ENCODE results near the gene TAF4. TPM values are rescaled to one million over a fixed set of nuclear protein-coding genes. Genes with fewer than 3 reads are reported as not detected.

TAF4 gene
- total and polyA plus RNA-seq, 2 of the 13 experiments (the other 11 are each of a cell fraction or from before 2014, with no cell fraction given), result 5.9 to 12.0 TPM

- TF ChIP-seq ZNF646 (CRISPR knock-in tag; IDR thresholded peaks at IDR 0.05), result no peak; the same call in 1 of the 2 replicates
- no peak; the same call in 1 of the 2 replicates for TF ChIP-seq ZFP37 (CRISPR knock-in tag; IDR thresholded peaks at IDR 0.05; ENCODE audit: borderline replicate concordance)
- peak; percentile 43; the same call in 1 of the 2 replicates for TF ChIP-seq RARA (CRISPR knock-in tag; IDR thresholded peaks at IDR 0.05)
- no peak; the same call in 1 of the 2 replicates for TF ChIP-seq SMAD9 (CRISPR knock-in tag; IDR thresholded peaks at IDR 0.05)
- TF ChIP-seq KDM4B (CRISPR knock-in tag; IDR thresholded peaks at IDR 0.05), result 0 out of 2 replicates have a peak, but pooled peaks have one; percentile 14
- peak; percentile 67; the same call in 1 of the 2 replicates for TF ChIP-seq ETV5 (CRISPR knock-in tag; IDR thresholded peaks at IDR 0.05; ENCODE audit: borderline replicate concordance)
- no peak for TF ChIP-seq EED (CRISPR knock-in tag; IDR thresholded peaks at IDR 0.05)
- TF ChIP-seq HNF1A (IDR thresholded peaks at IDR 0.05; ENCODE audit: low read depth), result 0 out of 2 replicates have a peak, but pooled peaks have one; percentile 58
- no peak; the same call in 1 of the 2 replicates for TF ChIP-seq HNF1A (CRISPR knock-in tag; IDR thresholded peaks at IDR 0.05; ENCODE audit: borderline replicate concordance)
- peak; percentile 47; the same call in 1 of the 2 replicates for TF ChIP-seq FOXK2 (IDR thresholded peaks at IDR 0.05)
- no peak for TF ChIP-seq ZNF143 (CRISPR knock-in tag; IDR thresholded peaks at IDR 0.05)
- TF ChIP-seq MYNN (CRISPR knock-in tag; IDR thresholded peaks at IDR 0.05; ENCODE audit: low read depth), result 0 out of 2 replicates have a peak, but pooled peaks have one; percentile 48
- TF ChIP-seq NPAS2 (CRISPR knock-in tag; IDR thresholded peaks at IDR 0.05; ENCODE audit: borderline replicate concordance), result no peak
- TF ChIP-seq FOXA3 (CRISPR knock-in tag; IDR thresholded peaks at IDR 0.05), result no peak; the same call in 1 of the 2 replicates
- no peak; the same call in 1 of the 2 replicates for TF ChIP-seq ELK4 (CRISPR knock-in tag; IDR thresholded peaks at IDR 0.05; ENCODE audit: borderline replicate concordance)
- peak; percentile 20; the same call in 1 of the 2 replicates for TF ChIP-seq XBP1 (CRISPR knock-in tag; IDR thresholded peaks at IDR 0.05)
- TF ChIP-seq TFDP2 (CRISPR knock-in tag; IDR thresholded peaks at IDR 0.05), result no peak
Observed at GRCh38 chr20:62066983-62067433, 1.3 kb upstream of the TAF4 start (continued).

Data from HepG2 (cell line).